Right atrium auricular region (tissue), 2 donors: ENCODE data around the gene PTPN4. TPM values are rescaled to one million over a fixed set of nuclear protein-coding genes. Genes with fewer than 3 reads are reported as not detected.

ENCODE experiments used
- DNase-seq: peaks from one replicate; pipeline ENCODE4 v3.0.0-alpha.2; 2019; ENCODE audit warnings: low spot score
- H3K27ac ChIP-seq, 2 donors: fragments of 200-600 bp; sonication (generic); 1 replicate in 1 of 2; 2 replicates in 1 of 2; pipeline ENCODE4 v1.5.1; 2016 to 2019
- H3K27me3 ChIP-seq, 2 donors: fragments of 200-600 bp; sonication (generic); one replicate each; pipeline versions ENCODE4 v1.5.1 to v1.6.0; 2017 to 2019
- H3K36me3 ChIP-seq: fragments of 200-600 bp; sonication (generic); one replicate; pipeline ENCODE4 v1.5.1; 2016
- H3K4me1 ChIP-seq, 2 donors: fragments of 200-600 bp; sonication (generic); one replicate each; pipeline versions ENCODE4 v1.5.1 to v1.6.0; 2017 to 2019
- H3K4me3 ChIP-seq, 2 donors: fragments of 200-600 bp; sonication (generic); 1 replicate in 1 of 2; 2 replicates in 1 of 2; pipeline ENCODE4 v1.5.1; 2017 to 2019; ENCODE audit warnings: mild to moderate bottlenecking in 1 of 2, moderate library complexity in 1 of 2
- H3K9me3 ChIP-seq, 2 donors: fragments of 200-600 bp; sonication (generic); one replicate each; pipeline ENCODE4 v1.5.1; 2019
- total RNA-seq, 2 donors: library from RNA; depleted of rRNA; stranded (reverse); fragments of >200 nt; gene quantifications; one replicate each; pipeline ENCODE4 v1.1.0, GENCODE V29; 2016
- TF ChIP-seq, protein P1 (sequence below), 2 donors: fragments of 200-600 bp; sonication (generic); IDR thresholded peaks; one replicate each; pipeline ENCODE4 v1.5.1; 2019; ENCODE audit warnings: antibody characterized with exemption in 2 of 2

The PTPN4 gene
- total RNA-seq, 2 donors from 2014 or later: 23.7 to 44.1 TPM

DNA sequence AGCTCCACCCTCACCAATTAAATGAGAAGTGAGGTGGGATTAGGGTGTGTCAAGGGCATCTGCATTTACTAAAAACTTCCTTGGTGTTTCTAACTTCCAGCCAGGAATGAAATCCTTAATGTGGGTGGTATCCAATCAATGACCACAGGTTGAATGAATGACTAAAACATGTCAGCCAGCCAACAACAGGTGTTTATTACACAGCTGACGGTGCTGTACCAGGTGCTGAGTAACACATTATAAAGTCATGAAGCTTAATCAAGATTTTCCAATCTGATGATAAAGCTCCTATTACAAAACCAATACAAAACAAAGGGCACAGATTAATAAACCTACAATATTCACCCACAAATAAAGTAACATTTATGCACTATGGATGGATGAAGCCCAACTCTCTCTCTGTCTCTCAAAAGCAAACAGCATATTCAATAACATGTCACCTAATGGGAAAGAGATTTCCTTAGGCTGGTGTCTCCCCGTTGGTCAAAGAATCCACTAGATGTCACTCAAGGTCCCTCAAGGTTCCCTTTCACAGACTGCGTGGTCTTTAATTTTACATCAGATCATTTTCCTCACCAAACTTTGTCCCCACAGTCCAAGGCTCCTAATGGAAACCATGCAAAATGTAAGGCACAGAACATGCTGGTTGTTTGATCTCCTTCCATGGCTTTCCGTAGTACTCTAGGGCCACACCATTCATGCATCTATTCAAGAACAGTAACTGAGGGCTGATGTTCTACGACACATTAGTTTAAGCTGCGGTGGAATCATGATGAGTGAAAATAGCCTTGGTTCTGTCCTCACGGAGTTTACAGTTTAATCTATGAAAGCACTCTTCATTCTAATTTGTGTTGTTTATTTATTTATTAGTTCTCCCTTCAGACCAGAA is 6.4 kb upstream of the PTPN4 start:
- Histone ChIP-seq H3K27me3 (no peaks in the 10 kb centered on the region), H3K4me3 (no peak overlapping the region), H3K36me3 (no peaks in the 10 kb centered on the region), H3K9me3 (no peaks in the 10 kb centered on the region), H3K4me1 (peaks cover 0 to 9% of the 10 kb centered on the region in 2 donors), H3K27ac (no peak overlapping the region)
- DNase-seq: no peak
- TF ChIP-seq, protein P1, sequence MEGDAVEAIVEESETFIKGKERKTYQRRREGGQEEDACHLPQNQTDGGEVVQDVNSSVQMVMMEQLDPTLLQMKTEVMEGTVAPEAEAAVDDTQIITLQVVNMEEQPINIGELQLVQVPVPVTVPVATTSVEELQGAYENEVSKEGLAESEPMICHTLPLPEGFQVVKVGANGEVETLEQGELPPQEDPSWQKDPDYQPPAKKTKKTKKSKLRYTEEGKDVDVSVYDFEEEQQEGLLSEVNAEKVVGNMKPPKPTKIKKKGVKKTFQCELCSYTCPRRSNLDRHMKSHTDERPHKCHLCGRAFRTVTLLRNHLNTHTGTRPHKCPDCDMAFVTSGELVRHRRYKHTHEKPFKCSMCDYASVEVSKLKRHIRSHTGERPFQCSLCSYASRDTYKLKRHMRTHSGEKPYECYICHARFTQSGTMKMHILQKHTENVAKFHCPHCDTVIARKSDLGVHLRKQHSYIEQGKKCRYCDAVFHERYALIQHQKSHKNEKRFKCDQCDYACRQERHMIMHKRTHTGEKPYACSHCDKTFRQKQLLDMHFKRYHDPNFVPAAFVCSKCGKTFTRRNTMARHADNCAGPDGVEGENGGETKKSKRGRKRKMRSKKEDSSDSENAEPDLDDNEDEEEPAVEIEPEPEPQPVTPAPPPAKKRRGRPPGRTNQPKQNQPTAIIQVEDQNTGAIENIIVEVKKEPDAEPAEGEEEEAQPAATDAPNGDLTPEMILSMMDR (IDR thresholded peaks at IDR 0.05): peak; percentile 32 to 80

DNA sequence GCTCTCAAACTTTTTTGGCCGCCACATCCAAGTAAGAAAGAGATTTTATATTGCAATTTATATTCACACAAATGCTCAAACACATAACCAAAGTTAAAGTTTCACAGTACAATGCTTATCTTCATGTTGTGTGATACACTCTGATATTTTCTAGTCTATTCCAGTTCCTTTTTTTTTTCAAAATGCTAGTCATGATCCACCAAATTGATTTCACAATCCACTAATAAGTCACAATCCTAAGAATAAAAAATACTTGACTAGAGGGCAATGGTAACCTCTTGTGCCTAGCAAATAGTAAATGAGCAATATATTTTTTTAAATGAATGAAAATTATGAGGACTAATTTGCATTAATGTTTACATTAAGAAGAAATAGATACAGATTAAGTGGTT is 5.8 kb upstream of the PTPN4 start:
- Histone ChIP-seq H3K4me1 (peaks cover 0 to 11% of the 10 kb centered on the region in 2 donors), H3K27ac (no peak overlapping the region), H3K4me3 (no peak overlapping the region)

DNA sequence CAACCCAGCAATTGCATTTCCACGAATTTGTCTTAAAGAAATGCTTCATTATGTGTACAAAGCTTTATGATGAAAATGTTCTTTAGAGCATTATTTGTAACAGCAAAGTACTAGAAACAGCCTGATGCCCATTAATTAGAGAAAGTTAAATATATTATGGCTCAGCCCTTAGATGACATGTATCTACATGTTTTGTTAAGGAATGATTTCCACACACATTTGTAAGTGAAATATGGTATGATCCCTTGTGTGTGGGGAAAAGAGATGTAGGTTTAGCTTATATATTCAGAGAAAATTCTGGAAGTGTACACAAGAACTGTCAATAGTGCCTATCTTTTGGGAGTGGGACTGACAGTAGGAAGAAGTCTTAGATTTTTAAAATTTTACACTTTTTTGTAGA is 3.8 kb upstream of the PTPN4 start:
- Histone ChIP-seq H3K27me3 (no peaks in the 10 kb centered on the region), H3K36me3 (no peaks in the 10 kb centered on the region), H3K27ac (no peak overlapping the region), H3K4me1 (peaks cover 0 to 17% of the 10 kb centered on the region in 2 donors), H3K9me3 (no peaks in the 10 kb centered on the region), H3K4me3 (no peak overlapping the region)
- TF ChIP-seq, protein P1 (IDR thresholded peaks at IDR 0.05): no peak
- DNase-seq: no peak

More for the DNA sequence above, 5.8 kb upstream of the PTPN4 start:
- Histone ChIP-seq H3K9me3 (no peaks in the 10 kb centered on the region), H3K36me3 (no peaks in the 10 kb centered on the region), H3K27me3 (no peaks in the 10 kb centered on the region)
- TF ChIP-seq, protein P1 (IDR thresholded peaks at IDR 0.05): no peak
- DNase-seq: no peak

DNA sequence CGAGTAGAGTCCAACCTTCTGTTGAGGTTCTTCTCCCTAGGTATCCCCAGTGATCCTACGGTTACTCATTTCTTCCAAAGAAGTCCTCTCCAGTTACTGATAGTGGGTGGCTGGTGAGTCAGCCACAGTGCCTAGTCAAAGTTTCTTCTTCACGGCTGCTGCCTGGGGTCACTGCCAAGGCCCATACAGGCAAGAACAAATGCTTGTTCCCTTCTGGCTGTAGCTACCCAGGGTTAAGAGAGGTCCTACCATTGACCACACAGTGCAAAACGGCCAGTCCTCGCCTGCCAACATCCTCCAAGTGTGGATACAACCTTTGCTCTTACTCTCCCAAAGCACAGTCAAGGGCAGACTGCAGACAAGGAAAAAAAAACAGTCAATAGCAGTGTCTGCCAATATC is 2.9 kb upstream of the PTPN4 start:
- Histone ChIP-seq H3K4me3 (no peak overlapping the region), H3K9me3 (no peaks in the 10 kb centered on the region), H3K27ac (peak overlapping the region; percentile 16 to 51), H3K36me3 (no peaks in the 10 kb centered on the region), H3K4me1 (peaks cover 0 to 26% of the 10 kb centered on the region in 2 donors), H3K27me3 (no peaks in the 10 kb centered on the region)
- DNase-seq: peak; percentile 81
- TF ChIP-seq, protein P1 (IDR thresholded peaks at IDR 0.05): no peak

DNA sequence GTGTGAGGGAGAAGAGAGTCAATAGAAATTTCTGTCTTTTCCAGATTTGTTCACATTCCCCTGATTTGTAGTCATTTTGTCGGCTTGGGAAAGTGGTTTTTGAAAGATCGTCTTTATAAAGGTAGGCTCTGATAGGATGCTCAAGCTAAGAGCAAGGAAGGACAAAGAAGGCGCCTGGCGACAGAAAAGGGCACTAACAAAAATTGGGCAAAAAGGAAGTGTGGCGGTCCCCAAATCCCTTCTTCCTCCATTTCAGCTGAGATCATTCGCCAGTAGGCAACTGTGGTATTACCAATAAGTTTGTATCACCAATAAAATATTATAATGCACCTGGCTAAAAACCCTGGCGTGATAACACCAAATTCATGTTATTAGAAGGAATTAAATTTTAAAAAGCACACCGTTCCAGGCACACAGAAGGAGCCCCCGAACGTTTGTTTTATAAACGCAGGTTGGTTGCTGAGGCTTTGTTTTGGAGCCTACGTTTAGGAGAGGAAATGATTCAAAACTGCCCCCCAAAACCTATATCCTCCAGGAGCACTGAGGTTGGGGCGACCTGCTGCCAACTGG is 756 bp upstream of the PTPN4 start:
- TF ChIP-seq, protein P1 (IDR thresholded peaks at IDR 0.05): no peak
- Histone ChIP-seq H3K27ac (peak overlapping the region; percentile 91 to 95), H3K4me3 (peak overlapping the region; percentile 72 to 89), H3K9me3 (no peaks in the 10 kb centered on the region), H3K4me1 (peaks cover 0 to 45% of the 10 kb centered on the region in 2 donors), H3K36me3 (no peaks in the 10 kb centered on the region), H3K27me3 (no peaks in the 10 kb centered on the region)
- DNase-seq: no peak
